ENCODE results near the gene OXA1L.
"Not testable (repeated sequence)": the region's sequence is repeated elsewhere in the genome, so short reads cannot be mapped to it uniquely, and the experiment has no call there.

OXA1L gene

GRCh38 chr14:22766457-22767322 is at the start of gene OXA1L:
OXA1L (plus strand) TSS chr14:22766688; CDS start chr14:22766702, 14 bp downstream.
- peak; percentile 54 to 73 for DNase-seq

- DNase-seq = no peak
Observed at GRCh38 chr14:22718091-22718490, 48.4 kb upstream of the OXA1L start.

- no peak for DNase-seq
Observed at GRCh38 chr14:22721213-22721612, 45.3 kb upstream of the OXA1L start.

GRCh38 chr14:22723815-22724214 is 42.7 kb upstream of the OXA1L start:
- no peak for DNase-seq

- not testable (repeated sequence) for DNase-seq
Observed at GRCh38 chr14:22724847-22725246, 41.6 kb upstream of the OXA1L start.

- not testable (repeated sequence) for DNase-seq
Observed at GRCh38 chr14:22725374-22725773, 41.1 kb upstream of the OXA1L start.

GRCh38 chr14:22726012-22726411 is 40.5 kb upstream of the OXA1L start:
- no peak for DNase-seq

GRCh38 chr14:22732062-22732461 is 34.4 kb upstream of the OXA1L start:
- not testable (repeated sequence) for DNase-seq

GRCh38 chr14:22733829-22734228 is 32.7 kb upstream of the OXA1L start:
- no peak for DNase-seq

- DNase-seq = no peak
Observed at GRCh38 chr14:22735096-22735495, 31.4 kb upstream of the OXA1L start.

GRCh38 chr14:22736384-22736783 is 30.1 kb upstream of the OXA1L start:
- DNase-seq = not testable (repeated sequence)

- DNase-seq = no peak
Observed at GRCh38 chr14:22737052-22737451, 29.4 kb upstream of the OXA1L start.

GRCh38 chr14:22739423-22739822 is 27.1 kb upstream of the OXA1L start:
- DNase-seq = no peak

- no peak for DNase-seq
Observed at GRCh38 chr14:22740020-22740419, 26.5 kb upstream of the OXA1L start.

- DNase-seq = no peak
Observed at GRCh38 chr14:22747769-22748168, 18.7 kb upstream of the OXA1L start.

- DNase-seq = no peak
Observed at GRCh38 chr14:22748206-22748605, 18.3 kb upstream of the OXA1L start.

GRCh38 chr14:22748631-22749068 is 17.8 kb upstream of the OXA1L start:
- DNase-seq = no peak

GRCh38 chr14:22752422-22752821 is 14.1 kb upstream of the OXA1L start:
- DNase-seq = no peak

GRCh38 chr14:22753586-22753985 is 12.9 kb upstream of the OXA1L start:
- DNase-seq = no peak

- not testable (repeated sequence) for DNase-seq
Observed at GRCh38 chr14:22757972-22758650, 8.4 kb upstream of the OXA1L start.

- DNase-seq = no peak
Observed at GRCh38 chr14:22761734-22762133, 4.8 kb upstream of the OXA1L start.

GRCh38 chr14:22764382-22764781 is 2.1 kb upstream of the OXA1L start:
- DNase-seq = no peak

- no peak for DNase-seq
Observed at GRCh38 chr14:22767323-22767589, 768 bp downstream of the OXA1L start.

GRCh38 chr14:22768947-22769346 is 2.5 kb downstream of the OXA1L start:
- no peak for DNase-seq
